Thyroid gland (tissue), 4 donors: ENCODE data around the gene RABL2B.

ENCODE experiments used
- CTCF ChIP-seq, 6 experiments: fragments of 200-600 bp in 3 of 6; fragments of 450-650 bp in 3 of 6; sonication (generic) in 3 of 6; IDR thresholded peaks; one replicate each; pipeline ENCODE4 v1.5.1; 2016 to 2019; ENCODE audit warnings: antibody characterized with exemption in 6 of 6, mild to moderate bottlenecking in 2 of 6, inconsistent platforms in 1 of 6, moderate library complexity in 1 of 6
- POLR2A ChIP-seq, 2 donors: fragments of 450-650 bp; IDR thresholded peaks; one replicate each; pipeline ENCODE4 v1.6.1; 2017; ENCODE audit warnings: antibody characterized with exemption in 2 of 2, mild to moderate bottlenecking in 2 of 2, moderate library complexity in 1 of 2

- no peak for TF ChIP-seq CTCF (IDR thresholded peaks at IDR 0.05)
- no peak for TF ChIP-seq POLR2A (IDR thresholded peaks at IDR 0.05)
Observed at GRCh38 chr22:50733521-50734342, 49.7 kb downstream of the RABL2B start.
